ENCODE measurements around the gene TMEM61.

TMEM61 gene

GRCh38 chr1:54984131-54984842, 3.9 kb downstream of the TMEM61 start:
- no peak for TF ChIP-seq CTCF (IDR thresholded peaks at IDR 0.05)

GRCh38 chr1:54985556-54985955, 5.1 kb downstream of the TMEM61 start:
- Histone ChIP-seq H3K4me3 (no peak overlapping the region), H3K27ac (no peak overlapping the region)
- DNase-seq (ENCODE audit: low spot score): no peak
- no peak for TF ChIP-seq CTCF (IDR thresholded peaks at IDR 0.05)

More at GRCh38 chr1:54984131-54984842, 3.9 kb downstream of the TMEM61 start:
- Histone ChIP-seq H3K4me3 (no peak overlapping the region), H3K27ac (no peak overlapping the region)
- no peak for DNase-seq (ENCODE audit: low spot score)

- no peak for TF ChIP-seq CTCF (IDR thresholded peaks at IDR 0.05)
- no peak for DNase-seq (ENCODE audit: low spot score)
- Histone ChIP-seq H3K4me3 (no peak overlapping the region), H3K27ac (no peak overlapping the region)
These were observed 5.6 kb downstream of the TMEM61 start for GRCh38 chr1:54986025-54986424.

GRCh38 chr1:54986533-54986932, 6.1 kb downstream of the TMEM61 start:
- TF ChIP-seq CTCF (IDR thresholded peaks at IDR 0.05): no peak
- no peak overlapping the region for H3K4me3 ChIP-seq

GRCh38 chr1:54987427-54987826, 7.0 kb downstream of the TMEM61 start:
- TF ChIP-seq CTCF (IDR thresholded peaks at IDR 0.05): no peak

More at GRCh38 chr1:54986533-54986932, 6.1 kb downstream of the TMEM61 start:
- no peak for DNase-seq (ENCODE audit: low spot score)
- no peak overlapping the region for H3K27ac ChIP-seq

GRCh38 chr1:54987919-54988705, 7.7 kb downstream of the TMEM61 start:
- Histone ChIP-seq H3K27ac (no peak overlapping the region), H3K4me3 (no peak overlapping the region)
- no peak for DNase-seq (ENCODE audit: low spot score)
- TF ChIP-seq CTCF (IDR thresholded peaks at IDR 0.05): no peak

More at GRCh38 chr1:54987427-54987826, 7.0 kb downstream of the TMEM61 start:
- Histone ChIP-seq H3K27ac (no peak overlapping the region), H3K4me3 (no peak overlapping the region)
- DNase-seq (ENCODE audit: low spot score): no peak

Data from coronary artery (tissue), 2 donors.